ENCODE data around the gene AXIN2.

AXIN2 gene

GRCh38 chr17:65482201-65482600, 79.2 kb downstream of the AXIN2 start:
- Histone ChIP-seq H3K4me1 (ENCODE audit: insufficient read depth, low read length, poor library complexity, severe bottlenecking) (no peaks in the 10 kb centered on the region), H3K4me2 (ENCODE audit: low read depth, low read length, poor library complexity, severe bottlenecking) (no peak overlapping the region), H4K20me1 (ENCODE audit: insufficient read depth, low read length, poor library complexity, severe bottlenecking) (no peaks in the 10 kb centered on the region), H3K79me2 (ENCODE audit: insufficient read depth, low read length) (no peaks in the 10 kb centered on the region), H3F3A (ENCODE audit: low read depth) (no peaks in the 10 kb centered on the region), H3K4me3 (ENCODE audit: low read length, poor library complexity, severe bottlenecking) (no peak overlapping the region), H3K27me3 (ENCODE audit: insufficient read depth, low read length, poor library complexity, severe bottlenecking) (no peaks in the 10 kb centered on the region), H3K36me3 (ENCODE audit: insufficient read depth, low read length) (no peaks in the 10 kb centered on the region), H2AFZ (ENCODE audit: low read length) (no peak overlapping the region), H3K9me3 (ENCODE audit: insufficient read depth, low read depth, low read length) (no peaks in the 10 kb centered on the region), H3K9me2 (replicated peaks; ENCODE audit: low read depth, low read length) (no peaks in the 10 kb centered on the region), H3K9ac (ENCODE audit: low read depth, low read length, poor library complexity, severe bottlenecking) (no peak overlapping the region)
- TF ChIP-seq EZH2phosphoT487 (IDR thresholded peaks at IDR 0.05; ENCODE audit: borderline replicate concordance) = no peak

GRCh38 chr17:65479282-65479681, 82.2 kb downstream of the AXIN2 start:
- no peaks in the 10 kb centered on the region for H3K36me3 ChIP-seq (ENCODE audit: insufficient read depth, low read length)
- H3K4me1 ChIP-seq (ENCODE audit: insufficient read depth, low read length, poor library complexity, severe bottlenecking) = no peaks in the 10 kb centered on the region
- no peaks in the 10 kb centered on the region for H3K27me3 ChIP-seq (ENCODE audit: insufficient read depth, low read length, poor library complexity, severe bottlenecking)
- TF ChIP-seq CTCF (conservative IDR thresholded peaks at IDR 0.05; ENCODE audit: low read length) = no peak
- no peak for TF ChIP-seq EZH2phosphoT487 (IDR thresholded peaks at IDR 0.05; ENCODE audit: borderline replicate concordance)
- no peak overlapping the region for H3K4me3 ChIP-seq (ENCODE audit: low read length, poor library complexity, severe bottlenecking)
- no peak overlapping the region for H3K4me2 ChIP-seq (ENCODE audit: low read depth, low read length, poor library complexity, severe bottlenecking)
- no peaks in the 10 kb centered on the region for H3F3A ChIP-seq (ENCODE audit: low read depth)
- no peaks in the 10 kb centered on the region for H4K20me1 ChIP-seq (ENCODE audit: insufficient read depth, low read length, poor library complexity, severe bottlenecking)
- no peaks in the 10 kb centered on the region for H3K9me2 ChIP-seq (replicated peaks; ENCODE audit: low read depth, low read length)
- H3K9me3 ChIP-seq (ENCODE audit: insufficient read depth, low read depth, low read length) = no peaks in the 10 kb centered on the region
- no peak overlapping the region for H3K9ac ChIP-seq (ENCODE audit: low read depth, low read length, poor library complexity, severe bottlenecking)
- H2AFZ ChIP-seq (ENCODE audit: low read length) = no peak overlapping the region
- H3K79me2 ChIP-seq (ENCODE audit: insufficient read depth, low read length) = no peaks in the 10 kb centered on the region
